Measurements from ENCODE around the gene COL19A1. TPM values are rescaled to one million over a fixed set of nuclear protein-coding genes. Genes with fewer than 3 reads are reported as not detected.

Gene COL19A1
- total RNA-seq, 1 experiment from 2014 or later, result not detected

DNA sequence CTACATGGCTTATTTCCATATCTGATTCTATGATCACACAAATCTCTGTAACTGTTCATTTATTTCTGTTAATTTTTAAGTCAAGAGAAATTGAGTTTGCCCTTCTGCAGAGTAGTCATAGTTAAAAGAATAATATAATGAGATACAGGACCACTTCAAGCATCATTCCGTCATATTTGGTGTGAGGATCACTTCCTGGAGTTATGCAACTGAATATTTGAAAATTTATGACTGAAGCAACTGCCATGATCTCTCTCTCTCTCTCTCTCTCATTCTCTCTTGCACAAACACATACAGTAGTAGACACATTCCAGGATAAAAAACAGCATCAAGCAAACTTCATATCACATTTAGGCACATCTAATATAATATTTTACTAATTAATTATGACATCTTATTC lies 320.1 kb downstream of the COL19A1 start:
- Mint-ChIP-seq H3K4me1 (ENCODE audit: insufficient read depth, unreplicated experiment) (no peaks in the 10 kb centered on the region), H3K9me3 (ENCODE audit: unreplicated experiment) (no peaks in the 10 kb centered on the region), H3K4me3 (ENCODE audit: unreplicated experiment) (no peak overlapping the region), H3K36me3 (ENCODE audit: insufficient read depth, unreplicated experiment) (no peaks in the 10 kb centered on the region), H3K27ac (ENCODE audit: low read depth, unreplicated experiment) (no peak overlapping the region), H3K27me3 (ENCODE audit: insufficient read depth, unreplicated experiment) (peaks cover 40% of the 10 kb centered on the region)
- no TSS peak for BruUV-seq (replicated peaks)
- no peak for TF ChIP-seq CTCF (IDR thresholded peaks at IDR 0.05; ENCODE audit: unreplicated experiment)
- ChIA-PET CTCF (no interaction called here), POLR2A (no interaction called here)
- intact Hi-C loops (cut with micrococcal nuclease), result no loop called here
- DNase-seq (ENCODE audit: unreplicated experiment), result no peak

DNA sequence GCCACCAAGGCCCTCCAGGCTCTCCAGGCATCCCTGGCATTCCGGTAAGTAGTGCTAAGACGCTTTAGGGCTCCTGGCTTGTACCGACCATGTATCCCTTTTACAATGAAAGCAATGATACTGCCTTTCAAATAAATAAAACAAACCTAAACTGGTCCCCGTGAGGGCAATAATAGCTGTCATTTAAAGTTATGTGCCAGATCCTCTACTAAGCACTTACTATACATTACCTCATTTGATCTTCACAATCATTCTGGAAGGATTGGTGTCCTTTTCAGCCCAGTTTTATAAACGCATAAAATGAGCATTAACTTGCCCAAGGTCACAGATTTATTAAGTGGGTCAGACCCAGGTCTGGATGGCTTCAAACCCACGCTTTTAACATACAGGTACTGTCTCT lies 321.8 kb downstream of the COL19A1 start:
- intact Hi-C loops (cut with micrococcal nuclease), result no loop called here
- no peak overlapping the region for H3K27ac Mint-ChIP-seq (ENCODE audit: low read depth, unreplicated experiment)
- ChIA-PET CTCF (interaction anchor here (0.6 kb wide), 1 partner anchor 774 kb away, joined by 3 read pairs; no protein-coding TSS in a partner anchor), POLR2A (no interaction called here)
- DNase-seq (ENCODE audit: unreplicated experiment), result no peak
- peaks cover 57% of the 10 kb centered on the region for H3K27me3 Mint-ChIP-seq (ENCODE audit: insufficient read depth, unreplicated experiment)
- no peaks in the 10 kb centered on the region for H3K4me1 Mint-ChIP-seq (ENCODE audit: insufficient read depth, unreplicated experiment)
- BruUV-seq (replicated peaks), result no TSS peak
- no peaks in the 10 kb centered on the region for H3K9me3 Mint-ChIP-seq (ENCODE audit: unreplicated experiment)
- no peak overlapping the region for H3K4me3 Mint-ChIP-seq (ENCODE audit: unreplicated experiment)
- no peak for TF ChIP-seq CTCF (IDR thresholded peaks at IDR 0.05; ENCODE audit: unreplicated experiment)
- H3K36me3 Mint-ChIP-seq (ENCODE audit: insufficient read depth, unreplicated experiment), result no peaks in the 10 kb centered on the region

- Mint-ChIP-seq H3K4me1 (ENCODE audit: insufficient read depth, unreplicated experiment) (no peaks in the 10 kb centered on the region), H3K4me3 (ENCODE audit: unreplicated experiment) (no peak overlapping the region), H3K9me3 (ENCODE audit: unreplicated experiment) (no peaks in the 10 kb centered on the region), H3K27ac (ENCODE audit: low read depth, unreplicated experiment) (no peak overlapping the region), H3K27me3 (ENCODE audit: insufficient read depth, unreplicated experiment) (peaks cover 95% of the 10 kb centered on the region), H3K36me3 (ENCODE audit: insufficient read depth, unreplicated experiment) (no peaks in the 10 kb centered on the region)
- POLR2A ChIA-PET, result no interaction called here
- CTCF ChIA-PET, result no interaction called here
- intact Hi-C loops (cut with micrococcal nuclease), result no loop called here
- no peak for TF ChIP-seq CTCF (IDR thresholded peaks at IDR 0.05; ENCODE audit: unreplicated experiment)
- no peak for DNase-seq (ENCODE audit: unreplicated experiment)
- BruUV-seq (replicated peaks), result no TSS peak
Observed at GRCh38 chr6:70194421-70194820, 328.1 kb downstream of the COL19A1 start.

DNA sequence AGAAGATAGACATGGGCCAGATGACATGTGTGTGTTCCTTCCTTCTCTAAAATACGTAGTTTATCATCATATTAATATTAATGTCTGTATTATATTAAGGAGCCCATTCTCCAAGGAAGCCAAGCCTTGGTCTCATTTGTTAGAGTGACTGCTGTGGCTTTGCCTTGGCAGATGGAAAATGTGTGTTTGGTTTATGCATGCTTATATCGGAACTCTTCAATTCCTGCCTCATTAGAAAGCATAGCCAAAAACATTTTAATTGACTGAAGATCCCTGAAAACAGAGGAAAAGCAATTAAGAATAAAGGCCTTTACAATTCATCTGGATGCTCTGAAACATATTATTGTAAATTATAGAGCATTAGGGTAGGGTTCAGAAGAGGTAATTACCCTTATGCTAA lies 330.2 kb downstream of the COL19A1 start:
- no TSS peak for BruUV-seq (replicated peaks)
- CTCF ChIA-PET, result no interaction called here

More for the DNA sequence above, 330.2 kb downstream of the COL19A1 start:
- intact Hi-C loops (cut with micrococcal nuclease), result no loop called here
- Mint-ChIP-seq H3K27me3 (ENCODE audit: insufficient read depth, unreplicated experiment) (peaks cover 98% of the 10 kb centered on the region), H3K9me3 (ENCODE audit: unreplicated experiment) (no peaks in the 10 kb centered on the region), H3K4me1 (ENCODE audit: insufficient read depth, unreplicated experiment) (no peaks in the 10 kb centered on the region), H3K4me3 (ENCODE audit: unreplicated experiment) (no peak overlapping the region), H3K27ac (ENCODE audit: low read depth, unreplicated experiment) (no peak overlapping the region), H3K36me3 (ENCODE audit: insufficient read depth, unreplicated experiment) (no peaks in the 10 kb centered on the region)
- no peak for TF ChIP-seq CTCF (IDR thresholded peaks at IDR 0.05; ENCODE audit: unreplicated experiment)
- no peak for DNase-seq (ENCODE audit: unreplicated experiment)
- POLR2A ChIA-PET, result no interaction called here
